Erythroblast (primary cell): Measurements from ENCODE around the gene SUGT1.

Source experiments
- GATA1 ChIP-seq: IDR thresholded peaks from 2 replicates; pipeline ENCODE4 v1.6.1; 2011; ENCODE audit warnings: low read depth, mild to moderate bottlenecking, control low read depth, low read length, moderate library complexity
- POLR2A ChIP-seq: IDR thresholded peaks from 2 replicates; pipeline ENCODE4 v1.6.1; 2011; ENCODE audit warnings: mild to moderate bottlenecking, low read length

DNA sequence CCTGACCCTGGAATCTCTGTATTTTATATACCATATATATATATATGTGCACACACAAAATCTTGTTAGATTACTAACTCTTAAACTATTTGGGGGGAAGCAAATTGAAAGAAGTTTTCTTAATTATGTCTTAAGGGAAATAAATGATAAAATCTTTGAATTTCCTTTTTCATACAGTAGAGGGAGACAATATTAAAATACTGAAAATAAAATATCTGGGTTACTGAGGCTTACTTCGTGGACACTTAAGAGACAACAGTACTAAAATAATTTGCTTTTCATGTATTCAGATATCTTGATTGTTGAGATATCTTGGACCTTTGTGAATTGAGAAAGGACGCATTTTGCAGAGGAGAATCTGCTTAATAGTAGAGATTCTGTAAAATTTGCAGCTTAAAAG lies 17.0 kb downstream of the SUGT1 start:
- TF ChIP-seq POLR2A = no peak
- no peak for TF ChIP-seq GATA1
